Measurements from ENCODE around the gene SYNJ2. TPM values are rescaled to one million over a fixed set of nuclear protein-coding genes. Genes with fewer than 3 reads are reported as not detected.

The SYNJ2 gene
- total and polyA plus RNA-seq, 11 donors = 7.5 to 27.0 (median 18.2) TPM

DNA sequence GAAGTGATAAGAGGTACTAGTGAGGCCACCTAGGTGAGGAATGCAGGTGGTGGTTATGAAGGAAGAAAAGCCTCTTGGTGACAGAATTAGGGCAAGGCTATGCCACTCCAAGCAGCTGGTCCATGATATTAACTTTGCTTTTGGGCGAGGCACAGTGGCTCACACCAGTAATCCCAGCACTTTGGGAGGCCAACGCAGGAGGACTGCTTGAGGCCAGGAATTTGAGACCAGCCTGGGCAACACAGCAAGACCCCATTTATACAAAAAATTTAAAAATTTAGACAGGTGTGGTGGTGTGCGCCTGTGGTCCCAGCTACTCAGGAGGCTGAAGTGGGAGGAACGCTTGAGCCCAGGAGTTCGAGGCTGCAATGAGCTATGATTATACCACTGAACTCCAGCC is 130.3 kb downstream of the SYNJ2 start:
- 92 to 98% (median 97%) methylated on average over 5 of the region's 5 CpGs for WGBS, 4 donors
- Histone ChIP-seq H3K36me3 (peaks cover 0 to 57% (median 33%) of the 10 kb centered on the region in 9 donors), H3K27ac (no peak overlapping the region), H3K9me3 (no peaks in the 10 kb centered on the region), H3K27me3 (no peaks in the 10 kb centered on the region), H3K4me1 (no peaks in the 10 kb centered on the region), H3K4me3 (no peak overlapping the region)
- TF ChIP-seq, protein P1, sequence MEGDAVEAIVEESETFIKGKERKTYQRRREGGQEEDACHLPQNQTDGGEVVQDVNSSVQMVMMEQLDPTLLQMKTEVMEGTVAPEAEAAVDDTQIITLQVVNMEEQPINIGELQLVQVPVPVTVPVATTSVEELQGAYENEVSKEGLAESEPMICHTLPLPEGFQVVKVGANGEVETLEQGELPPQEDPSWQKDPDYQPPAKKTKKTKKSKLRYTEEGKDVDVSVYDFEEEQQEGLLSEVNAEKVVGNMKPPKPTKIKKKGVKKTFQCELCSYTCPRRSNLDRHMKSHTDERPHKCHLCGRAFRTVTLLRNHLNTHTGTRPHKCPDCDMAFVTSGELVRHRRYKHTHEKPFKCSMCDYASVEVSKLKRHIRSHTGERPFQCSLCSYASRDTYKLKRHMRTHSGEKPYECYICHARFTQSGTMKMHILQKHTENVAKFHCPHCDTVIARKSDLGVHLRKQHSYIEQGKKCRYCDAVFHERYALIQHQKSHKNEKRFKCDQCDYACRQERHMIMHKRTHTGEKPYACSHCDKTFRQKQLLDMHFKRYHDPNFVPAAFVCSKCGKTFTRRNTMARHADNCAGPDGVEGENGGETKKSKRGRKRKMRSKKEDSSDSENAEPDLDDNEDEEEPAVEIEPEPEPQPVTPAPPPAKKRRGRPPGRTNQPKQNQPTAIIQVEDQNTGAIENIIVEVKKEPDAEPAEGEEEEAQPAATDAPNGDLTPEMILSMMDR (IDR thresholded peaks at IDR 0.05) = no peak
- TF ChIP-seq POLR2A (IDR thresholded peaks at IDR 0.05) = no peak
- ATAC-seq = no peak
- DNase-seq = no peak
- intact Hi-C loops (cut with DNase I) = no loop called here

DNA sequence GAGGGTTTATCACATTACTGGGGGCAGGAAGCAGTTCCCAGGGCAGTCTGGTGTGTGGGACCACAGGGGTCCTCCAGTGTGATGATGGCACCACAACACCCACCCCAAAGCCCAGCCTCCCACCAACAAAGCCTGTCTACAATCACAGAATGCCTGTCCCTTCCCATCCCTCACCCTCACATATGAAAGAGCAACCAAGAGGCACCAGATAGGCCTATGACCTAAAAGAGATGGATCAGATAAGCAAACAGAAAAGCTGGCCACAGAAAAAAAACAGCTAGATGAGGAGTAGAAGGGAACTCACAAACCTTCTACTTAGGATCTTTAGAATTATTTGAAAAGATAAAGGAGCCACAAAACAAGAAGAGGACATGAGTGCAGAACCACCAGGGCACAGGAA is 132.1 kb downstream of the SYNJ2 start:
- DNase-seq = no peak
- H3K36me3 ChIP-seq = peaks cover 0 to 65% (median 33%) of the 10 kb centered on the region in 9 donors

DNA sequence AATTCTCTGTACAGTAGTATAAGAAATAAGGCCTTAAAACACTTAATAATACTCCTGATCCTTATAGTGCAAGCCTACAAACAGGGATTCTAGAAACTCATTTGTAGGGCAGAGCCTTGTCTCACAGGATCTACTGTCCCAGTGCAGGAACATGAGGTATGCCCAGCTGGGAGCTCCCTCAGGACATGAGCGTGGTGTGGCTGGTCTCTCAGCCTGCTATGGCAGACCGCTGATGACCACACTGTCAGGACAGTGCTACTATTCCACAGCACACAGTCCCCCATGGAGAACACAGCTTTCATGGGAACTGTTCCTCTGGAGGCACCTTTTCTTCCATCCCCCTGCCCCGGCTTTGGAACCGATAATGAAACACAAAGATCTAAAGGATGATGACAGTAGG is 133.4 kb downstream of the SYNJ2 start:
- TF ChIP-seq POLR2A (IDR thresholded peaks at IDR 0.05) = no peak
- TF ChIP-seq, protein P1 (IDR thresholded peaks at IDR 0.05) = no peak
- H3K36me3 ChIP-seq = peaks cover 0 to 60% (median 34%) of the 10 kb centered on the region in 9 donors
- WGBS, 4 donors = 95 to 100% (median 96%) methylated on average over 4 of the region's 4 CpGs
- intact Hi-C loops (cut with DNase I) = no loop called here
- no peak overlapping the region for H3K4me3 ChIP-seq
- ATAC-seq (peak in 1 of 4 donors; percentile 29), DNase-seq (no peak)
- H3K27ac ChIP-seq = no peak overlapping the region
- H3K9me3 ChIP-seq = no peaks in the 10 kb centered on the region
- no peaks in the 10 kb centered on the region for H3K27me3 ChIP-seq
- H3K4me1 ChIP-seq = no peaks in the 10 kb centered on the region

More for the DNA sequence above, 132.1 kb downstream of the SYNJ2 start:
- Histone ChIP-seq H3K27ac (no peak overlapping the region), H3K4me3 (no peak overlapping the region), H3K9me3 (no peaks in the 10 kb centered on the region), H3K4me1 (no peaks in the 10 kb centered on the region), H3K27me3 (no peaks in the 10 kb centered on the region)
- ATAC-seq = no peak
- intact Hi-C loops (cut with DNase I) = no loop called here
- no peak for TF ChIP-seq POLR2A (IDR thresholded peaks at IDR 0.05)
- TF ChIP-seq, protein P1 (IDR thresholded peaks at IDR 0.05) = no peak

DNA sequence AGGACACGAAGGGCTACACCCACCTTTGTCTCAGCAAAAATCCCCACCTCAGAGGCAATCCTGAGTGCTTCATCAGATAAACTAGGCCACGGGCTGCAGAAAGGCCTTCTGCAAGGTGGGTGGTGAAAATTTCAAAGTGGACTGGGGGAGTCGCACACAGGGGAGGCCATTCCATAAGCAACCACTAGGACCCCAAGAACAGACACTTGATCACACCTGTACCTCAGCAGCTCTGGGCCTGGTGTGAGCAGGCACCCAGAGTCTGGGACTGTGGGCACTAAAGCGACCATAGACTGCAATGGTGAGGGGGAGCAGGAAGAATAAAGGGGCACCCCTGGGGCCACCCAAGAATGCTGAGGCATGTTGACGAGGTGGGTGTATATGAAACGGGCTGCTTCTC is 133.8 kb downstream of the SYNJ2 start:
- 88 to 97% (median 92%) methylated on average over 6 of the region's 6 CpGs for WGBS, 4 donors
- ATAC-seq = no peak
- no peaks in the 10 kb centered on the region for H3K9me3 ChIP-seq
- H3K36me3 ChIP-seq = peaks cover 0 to 58% (median 34%) of the 10 kb centered on the region in 9 donors
- H3K4me3 ChIP-seq = no peak overlapping the region
- H3K27ac ChIP-seq = no peak overlapping the region
- no peak for TF ChIP-seq POLR2A (IDR thresholded peaks at IDR 0.05)
- TF ChIP-seq, protein P1 (IDR thresholded peaks at IDR 0.05) = no peak
- H3K27me3 ChIP-seq = no peaks in the 10 kb centered on the region
- H3K4me1 ChIP-seq = no peaks in the 10 kb centered on the region
- no peak for DNase-seq
- intact Hi-C loops (cut with DNase I) = no loop called here

Measured in heart left ventricle (tissue), 16 donors.